Urinary bladder (tissue), 4 donors: ENCODE data around the gene GOSR2. TPM values are rescaled to one million over a fixed set of nuclear protein-coding genes. Genes with fewer than 3 reads are reported as not detected.
"Not testable (repeated sequence)": the region's sequence is repeated elsewhere in the genome, so short reads cannot be mapped to it uniquely, and the experiment has no call there.

Experiments used
- DNase-seq: peaks from one replicate; pipeline ENCODE4 v3.0.0-alpha.2; 2015; ENCODE audit errors: extremely low spot score
- H3K27ac ChIP-seq: one replicate; pipeline ENCODE4 v1.5.1; 2013; ENCODE audit warnings: low read depth, mild to moderate bottlenecking, moderate library complexity
- H3K36me3 ChIP-seq: one replicate; pipeline ENCODE4 v1.6.1; 2013; ENCODE audit warnings: mild to moderate bottlenecking, moderate library complexity; ENCODE audit not compliant: insufficient read depth
- H3K4me1 ChIP-seq: one replicate; pipeline ENCODE4 v1.6.1; 2013; ENCODE audit warnings: mild to moderate bottlenecking, moderate library complexity; ENCODE audit not compliant: insufficient read depth
- H3K4me3 ChIP-seq: one replicate; pipeline ENCODE4 v1.5.1; 2013; ENCODE audit warnings: low read depth, low read length
- WGBS: extraction: QIAGEN DNeasy Blood & Tissue Kit; methylation state at CpG from one replicate; pipeline ENCODE4 v1.1.7; 2013; 5-methylcytosine and 5-hydroxymethylcytosine counted together
- polyA plus RNA-seq: library from polyadenylated mRNA; stranded (reverse); fragments of 200-250 nt; gene quantifications from one replicate; pipeline ENCODE4 v1.2.3, GENCODE V29; 2013
- total RNA-seq: library from RNA; depleted of rRNA; stranded (reverse); fragments of >200 nt; gene quantifications from one replicate; pipeline ENCODE4 v1.2.3, GENCODE V29; 2014
- donor health status: healthy with polysubstance abuse.
- donor health status: healthy.

GOSR2 gene
- total and polyA plus RNA-seq, 2 donors = 34.4 to 45.9 TPM

DNA sequence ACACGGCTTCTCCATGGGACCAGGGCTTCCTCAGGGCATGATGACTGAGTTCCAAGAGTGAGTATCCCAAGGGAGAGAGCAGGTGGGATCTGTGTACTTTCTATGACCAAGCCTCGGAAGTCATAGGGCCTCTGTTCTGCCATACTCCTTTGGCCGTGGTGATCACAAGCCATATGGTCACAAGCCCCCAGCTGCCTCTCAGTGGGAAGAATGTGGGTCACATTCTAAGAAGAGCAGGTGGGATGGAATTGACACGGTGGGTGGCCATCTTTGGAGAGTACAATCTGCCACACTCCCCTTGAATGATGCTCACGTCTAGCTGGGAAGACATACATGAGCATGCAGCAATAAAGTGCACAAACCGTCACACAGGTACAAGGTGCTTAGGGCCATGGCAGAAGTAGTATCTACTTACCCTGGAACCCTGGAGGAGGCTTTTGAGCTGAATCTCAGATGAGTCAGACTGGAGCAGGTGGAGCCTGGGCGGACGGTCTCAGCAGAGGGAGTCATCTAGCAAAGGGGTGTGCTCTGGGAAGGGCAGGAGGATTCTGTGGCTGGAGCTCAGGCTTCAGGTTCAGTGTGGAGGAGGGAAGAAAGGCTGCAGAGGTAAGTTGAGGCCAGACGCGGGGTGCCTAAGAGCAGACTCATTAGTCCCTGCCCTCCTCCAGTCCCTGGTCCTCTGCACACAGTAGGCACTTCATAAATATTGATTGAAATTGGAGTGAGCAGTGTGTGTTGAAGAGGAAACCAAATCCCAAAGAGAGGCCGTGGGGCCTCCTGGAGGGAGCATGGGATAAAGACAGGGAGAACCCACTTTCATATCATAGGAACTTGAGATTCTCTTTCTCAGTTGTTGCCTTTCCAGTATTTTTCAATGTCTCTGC, 26.6 kb downstream of the GOSR2 start:
- DNase-seq = no peak
- no peak overlapping the region for H3K27ac ChIP-seq
- 79% methylated on average over 11 of the region's 11 CpGs for WGBS
- no peak overlapping the region for H3K4me3 ChIP-seq
- no peaks in the 10 kb centered on the region for H3K36me3 ChIP-seq
- no peaks in the 10 kb centered on the region for H3K4me1 ChIP-seq

DNA sequence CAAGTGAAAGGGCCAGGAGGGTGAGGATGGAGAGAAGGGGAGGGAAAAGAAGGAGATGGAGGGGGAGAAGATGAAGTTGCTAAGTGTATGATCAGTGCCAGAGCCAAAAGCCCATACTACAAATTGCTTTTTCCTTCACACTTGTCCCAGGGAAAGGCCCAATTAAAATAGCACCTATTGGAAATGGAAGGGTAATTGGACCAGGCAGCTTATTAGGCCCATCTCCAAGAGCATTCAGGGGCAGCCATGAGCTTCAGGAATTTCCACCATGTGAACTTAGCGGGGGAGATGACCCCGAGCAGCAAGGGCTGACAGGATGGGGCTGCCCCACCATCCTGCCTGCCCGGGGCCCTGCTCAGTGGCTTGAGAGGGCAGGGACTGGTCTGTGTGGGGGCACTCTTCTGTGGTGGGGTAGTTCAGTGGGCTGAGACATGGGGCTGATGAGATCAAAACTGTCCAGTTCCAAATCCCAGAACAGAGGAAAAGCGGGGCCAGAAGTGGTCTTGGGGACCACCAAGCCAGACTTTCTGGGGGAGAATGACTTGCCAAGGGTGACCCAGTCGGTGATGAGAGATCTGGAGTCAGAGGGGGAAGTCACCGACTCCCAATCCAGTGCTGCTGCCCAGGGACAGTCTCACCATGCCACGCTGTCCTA, 27.5 kb downstream of the GOSR2 start:
- 71% methylated on average over 7 of the region's 7 CpGs for WGBS
- no peak overlapping the region for H3K27ac ChIP-seq
- no peaks in the 10 kb centered on the region for H3K36me3 ChIP-seq
- no peak overlapping the region for H3K4me3 ChIP-seq
- H3K4me1 ChIP-seq = no peaks in the 10 kb centered on the region
- no peak for DNase-seq

DNA sequence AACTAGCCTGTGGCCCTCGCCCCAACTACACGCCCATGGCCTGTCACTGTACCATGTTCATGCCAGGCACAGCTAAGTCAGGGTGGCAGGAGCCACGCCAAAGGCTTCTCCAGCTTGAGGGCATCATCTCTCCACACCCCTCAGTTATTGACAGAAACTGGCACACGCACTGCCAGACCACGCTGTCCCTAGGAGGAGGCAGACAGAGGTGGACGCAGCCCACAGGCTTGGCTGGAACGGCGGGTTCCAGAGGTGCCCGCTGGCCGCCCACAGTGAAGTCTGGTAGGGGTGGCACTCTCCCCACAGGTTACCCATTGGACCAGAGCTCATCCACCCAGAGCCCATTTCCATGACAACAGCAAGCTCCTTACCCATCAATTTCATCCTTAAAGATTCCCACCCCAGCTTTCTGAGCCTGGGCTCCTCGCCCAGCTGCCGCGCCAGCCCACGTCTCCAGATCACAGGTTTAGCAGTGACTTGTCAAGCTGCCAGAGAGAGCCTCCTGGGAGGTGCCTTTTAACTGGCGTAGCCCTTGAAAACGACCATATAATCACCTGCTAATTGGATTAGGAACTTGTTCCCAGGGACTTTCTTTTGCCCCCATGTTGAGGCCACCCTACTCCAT, 28.1 kb downstream of the GOSR2 start:
- no peak for DNase-seq
- WGBS = 56% methylated on average over 16 of the region's 16 CpGs
- no peaks in the 10 kb centered on the region for H3K4me1 ChIP-seq
- no peaks in the 10 kb centered on the region for H3K36me3 ChIP-seq
- H3K27ac ChIP-seq = no peak overlapping the region
- H3K4me3 ChIP-seq = no peak overlapping the region

DNA sequence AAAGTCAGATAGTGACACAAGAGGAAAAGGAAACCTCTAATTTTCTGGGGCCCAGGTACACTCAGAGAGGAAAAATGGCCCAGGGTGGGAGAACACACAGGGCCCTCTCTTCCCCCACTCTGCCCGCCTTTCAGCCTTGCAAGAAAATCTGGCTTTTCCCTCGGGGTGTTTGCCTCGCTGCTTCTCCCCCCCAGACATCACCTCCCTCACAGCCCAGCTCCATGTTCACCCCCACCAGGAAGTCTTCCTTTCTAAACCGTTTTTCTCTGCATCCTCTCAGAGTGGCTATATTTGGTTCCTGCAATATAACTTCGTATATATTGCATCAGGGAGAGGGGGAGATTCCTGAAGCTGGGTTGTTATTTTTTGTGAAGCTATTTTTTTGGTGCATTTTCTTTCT, 28.7 kb downstream of the GOSR2 start:
- Histone ChIP-seq H3K27ac (no peak overlapping the region), H3K4me3 (no peak overlapping the region), H3K36me3 (no peaks in the 10 kb centered on the region), H3K4me1 (no peaks in the 10 kb centered on the region)
- 20% methylated on average over 5 of the region's 5 CpGs for WGBS
- no peak for DNase-seq

DNA sequence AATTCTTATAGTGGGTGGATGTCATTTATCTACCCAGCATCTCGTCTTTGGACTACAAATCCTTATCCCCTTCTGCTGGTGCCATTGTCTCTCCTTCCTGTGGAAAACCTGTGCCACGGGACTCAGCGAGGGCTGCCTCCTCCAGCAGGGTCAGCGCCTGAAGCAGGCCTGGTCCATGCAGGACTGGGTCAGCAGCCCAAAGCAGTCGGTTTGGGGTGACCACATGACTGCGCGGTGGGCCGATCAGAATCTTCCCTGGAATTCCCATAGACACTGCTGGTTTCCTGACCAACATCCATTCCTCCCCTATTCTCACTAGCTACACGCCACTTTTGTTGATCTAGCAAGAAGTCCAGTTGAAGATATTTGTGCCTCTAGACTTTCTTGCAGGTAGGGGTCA, 29.2 kb downstream of the GOSR2 start:
- 76% methylated on average over 9 of the region's 9 CpGs for WGBS
- Histone ChIP-seq H3K4me3 (no peak overlapping the region), H3K27ac (no peak overlapping the region), H3K4me1 (no peaks in the 10 kb centered on the region), H3K36me3 (no peaks in the 10 kb centered on the region)
- no peak for DNase-seq

GRCh38 chr17:46953191-46953590, 30.2 kb downstream of the GOSR2 start:
- not testable (repeated sequence) for DNase-seq
- 82% methylated on average over 2 of the region's 4 CpGs for WGBS

GRCh38 chr17:46958041-46958591, 35.2 kb downstream of the GOSR2 start:
- no peaks in the 10 kb centered on the region for H3K4me1 ChIP-seq
- H3K36me3 ChIP-seq = no peaks in the 10 kb centered on the region
- 44% methylated on average over 8 of the region's 8 CpGs for WGBS
- no peak for DNase-seq
- no peak overlapping the region for H3K27ac ChIP-seq
- H3K4me3 ChIP-seq = no peak overlapping the region

More at GRCh38 chr17:46953191-46953590, 30.2 kb downstream of the GOSR2 start:
- H3K4me3 ChIP-seq, H3K36me3 ChIP-seq, H3K27ac ChIP-seq, H3K4me1 ChIP-seq: not testable (repeated sequence)

- H3K36me3 ChIP-seq = no peaks in the 10 kb centered on the region
- H3K4me1 ChIP-seq = no peaks in the 10 kb centered on the region
- 39% methylated on average over 2 of the region's 2 CpGs for WGBS
- no peak overlapping the region for H3K27ac ChIP-seq
- no peak for DNase-seq
- no peak overlapping the region for H3K4me3 ChIP-seq
Measured at GRCh38 chr17:46960152-46960551, 37.2 kb downstream of the GOSR2 start.

- Histone ChIP-seq H3K36me3 (no peaks in the 10 kb centered on the region), H3K4me1 (no peaks in the 10 kb centered on the region), H3K4me3 (no peak overlapping the region), H3K27ac (no peak overlapping the region)
- WGBS = 11% methylated on average over 1 of the region's 1 CpG
- DNase-seq = no peak
Measured at GRCh38 chr17:46962374-46962790, 39.4 kb downstream of the GOSR2 start.

- 78% methylated on average over 2 of the region's 2 CpGs for WGBS
- Histone ChIP-seq H3K4me1 (no peaks in the 10 kb centered on the region), H3K4me3 (no peak overlapping the region), H3K36me3 (no peaks in the 10 kb centered on the region), H3K27ac (no peak overlapping the region)
- DNase-seq = no peak
Measured at GRCh38 chr17:46963571-46963970, 40.6 kb downstream of the GOSR2 start.

DNA sequence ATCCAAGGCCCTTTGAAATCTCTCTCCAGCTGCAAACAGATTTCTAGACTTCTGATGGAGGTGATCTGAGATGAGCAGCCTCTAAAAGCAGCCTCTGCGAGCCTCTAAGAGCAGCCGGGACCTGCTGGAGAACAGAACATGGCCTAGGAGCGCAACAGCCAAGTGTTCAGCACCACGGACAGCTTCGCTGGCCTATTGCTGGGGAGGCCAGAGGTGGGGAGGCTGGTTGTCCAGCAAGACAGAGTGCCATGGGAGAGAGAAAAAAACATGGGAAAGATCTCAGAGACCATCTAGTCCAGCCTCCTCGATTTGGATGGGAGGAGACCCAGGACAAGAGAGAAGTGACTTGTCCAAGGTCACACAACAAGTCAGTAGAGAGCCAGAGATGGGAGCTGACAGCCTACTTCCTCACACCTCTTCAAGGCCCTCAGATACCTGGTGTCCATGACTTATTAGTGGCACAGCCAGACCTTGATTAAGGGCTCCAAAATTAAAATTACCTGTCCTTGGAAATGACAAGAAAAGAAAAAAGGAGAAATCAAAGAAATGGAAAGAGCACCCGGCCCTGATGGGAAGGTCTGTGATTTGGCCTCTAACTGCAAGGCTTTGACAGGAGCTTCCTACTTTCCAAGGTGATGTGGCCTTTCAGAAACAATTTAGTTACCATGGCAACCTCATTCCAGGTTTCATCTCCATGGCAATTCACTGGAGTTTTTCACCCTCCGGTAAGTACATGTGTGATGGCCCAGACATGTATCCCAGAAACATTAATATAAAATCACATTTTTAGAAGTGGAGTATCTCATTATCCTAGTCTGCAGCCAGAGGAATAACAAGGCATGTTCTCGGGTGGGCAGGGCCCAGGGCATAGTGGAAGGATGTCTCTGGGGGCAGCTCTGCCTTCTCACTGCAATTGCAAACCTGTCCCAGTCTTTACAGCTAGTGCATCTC, 41.6 kb downstream of the GOSR2 start:
- 73% methylated on average over 9 of the region's 9 CpGs for WGBS
- H3K36me3 ChIP-seq = no peaks in the 10 kb centered on the region
- H3K4me3 ChIP-seq = no peak overlapping the region
- no peak overlapping the region for H3K27ac ChIP-seq
- no peaks in the 10 kb centered on the region for H3K4me1 ChIP-seq
- DNase-seq = no peak

DNA sequence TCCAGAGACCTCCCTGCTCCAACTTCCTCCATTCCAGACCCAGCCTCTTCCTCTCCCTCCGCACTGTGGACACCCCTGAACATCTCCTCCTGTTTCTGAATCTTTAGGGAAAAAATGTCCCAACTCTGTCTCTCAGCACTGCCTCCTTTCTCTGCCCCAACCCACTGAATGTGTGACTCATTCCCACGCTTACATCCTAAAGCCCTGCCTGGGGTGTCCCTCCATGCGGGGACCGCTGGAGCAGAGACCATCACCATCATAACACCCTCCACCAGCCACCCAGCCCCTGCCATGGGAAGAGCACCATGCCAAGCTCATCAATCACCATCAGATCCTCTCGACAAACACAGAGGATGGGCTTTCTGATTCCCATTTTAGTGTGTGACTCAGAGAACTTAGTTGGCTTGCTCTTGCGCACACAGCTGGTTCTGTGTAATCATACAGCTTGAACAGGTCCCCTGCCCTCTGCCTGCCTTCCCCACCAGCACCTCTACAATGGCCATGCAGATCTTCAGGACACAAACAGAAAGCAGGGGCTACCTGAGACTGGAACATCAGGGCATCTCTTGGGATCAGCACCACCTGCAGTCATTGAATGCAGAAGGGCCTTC, 45.4 kb downstream of the GOSR2 start:
- WGBS = 83% methylated on average over 6 of the region's 6 CpGs
- Histone ChIP-seq H3K27ac (no peak overlapping the region), H3K4me1 (no peaks in the 10 kb centered on the region), H3K36me3 (no peaks in the 10 kb centered on the region), H3K4me3 (no peak overlapping the region)
- no peak for DNase-seq
